Measurements from ENCODE around the gene CFAP73. TPM values are rescaled to one million over a fixed set of nuclear protein-coding genes. Genes with fewer than 3 reads are reported as not detected.

The CFAP73 gene
- total RNA-seq, 4 donors from 2014 or later = not detected

- Histone ChIP-seq H3K36me3 (no peaks in the 10 kb centered on the region), H3K4me3 (no peak overlapping the region), H3K4me1 (no peaks in the 10 kb centered on the region), H3K9me3 (no peaks in the 10 kb centered on the region), H3K27me3 (peaks cover 11 to 24% (median 13%) of the 10 kb centered on the region in 3 donors), H3K27ac (no peak overlapping the region)
- TF ChIP-seq POLR2A (IDR thresholded peaks at IDR 0.05) = no peak
- no peak for TF ChIP-seq CTCF (IDR thresholded peaks at IDR 0.05 in 4 of 5, conservative IDR thresholded peaks at IDR 0.05 in 1 of 5)
- no peak for DNase-seq
- in situ Hi-C loops (cut with MboI; ENCODE audit: low sequenced_read_pairs in 4 of 4) (no loop called here), intact Hi-C loops (cut with DNase I; ENCODE audit: low total_unique reads) (no loop called here)
- ATAC-seq = no peak
These were observed 18.0 kb upstream of the CFAP73 start for GRCh38 chr12:113131556-113131955.

- Histone ChIP-seq H3K27ac (no peak overlapping the region), H3K4me1 (no peaks in the 10 kb centered on the region), H3K27me3 (peaks cover 15 to 25% (median 17%) of the 10 kb centered on the region in 3 donors), H3K4me3 (no peak overlapping the region), H3K36me3 (no peaks in the 10 kb centered on the region), H3K9me3 (no peaks in the 10 kb centered on the region)
- in situ Hi-C loops (cut with MboI; ENCODE audit: low sequenced_read_pairs in 4 of 4) (no loop called here), intact Hi-C loops (cut with DNase I; ENCODE audit: low total_unique reads) (no loop called here)
- ATAC-seq (no peak), DNase-seq (no peak)
- no peak for TF ChIP-seq POLR2A (IDR thresholded peaks at IDR 0.05)
These were observed 16.5 kb upstream of the CFAP73 start for GRCh38 chr12:113133036-113133435.

- no peak overlapping the region for H3K27ac ChIP-seq
- DNase-seq = no peak
- no peak for TF ChIP-seq CTCF (IDR thresholded peaks at IDR 0.05 in 4 of 5, conservative IDR thresholded peaks at IDR 0.05 in 1 of 5)
- no peak for TF ChIP-seq POLR2A (IDR thresholded peaks at IDR 0.05)
These were observed 15.9 kb upstream of the CFAP73 start for GRCh38 chr12:113133666-113134065.

GRCh38 chr12:113134071-113134470 is 15.5 kb upstream of the CFAP73 start:
- Histone ChIP-seq H3K27me3 (peaks cover 15 to 25% (median 17%) of the 10 kb centered on the region in 3 donors), H3K9me3 (no peaks in the 10 kb centered on the region), H3K27ac (no peak overlapping the region), H3K36me3 (no peaks in the 10 kb centered on the region), H3K4me1 (no peaks in the 10 kb centered on the region), H3K4me3 (no peak overlapping the region)
- in situ Hi-C loops (cut with MboI; ENCODE audit: low sequenced_read_pairs in 4 of 4) (no loop called here), intact Hi-C loops (cut with DNase I; ENCODE audit: low total_unique reads) (no loop called here)
- TF ChIP-seq CTCF (IDR thresholded peaks at IDR 0.05 in 4 of 5, conservative IDR thresholded peaks at IDR 0.05 in 1 of 5) (no peak), POLR2A (IDR thresholded peaks at IDR 0.05) (no peak)
- ATAC-seq (no peak), DNase-seq (no peak)

More at GRCh38 chr12:113133666-113134065, 15.9 kb upstream of the CFAP73 start:
- H3K4me3 ChIP-seq = no peak overlapping the region
- intact Hi-C loops (cut with DNase I; ENCODE audit: low total_unique reads) (no loop called here), in situ Hi-C loops (cut with MboI; ENCODE audit: low sequenced_read_pairs in 4 of 4) (no loop called here)
- H3K27me3 ChIP-seq = peaks cover 15 to 25% (median 17%) of the 10 kb centered on the region in 3 donors
- no peaks in the 10 kb centered on the region for H3K9me3 ChIP-seq
- no peak for ATAC-seq
- no peaks in the 10 kb centered on the region for H3K36me3 ChIP-seq
- H3K4me1 ChIP-seq = no peaks in the 10 kb centered on the region

- DNase-seq (no peak), ATAC-seq (no peak)
- intact Hi-C loops (cut with DNase I; ENCODE audit: low total_unique reads) = no loop called here
- in situ Hi-C loops (cut with MboI; ENCODE audit: low sequenced_read_pairs in 4 of 4) = no loop called here
- peaks cover 15 to 25% (median 17%) of the 10 kb centered on the region in 3 donors for H3K27me3 ChIP-seq
- no peaks in the 10 kb centered on the region for H3K9me3 ChIP-seq
- no peaks in the 10 kb centered on the region for H3K36me3 ChIP-seq
- H3K4me1 ChIP-seq = no peaks in the 10 kb centered on the region
- H3K4me3 ChIP-seq = no peak overlapping the region
- no peak overlapping the region for H3K27ac ChIP-seq
- TF ChIP-seq CTCF (IDR thresholded peaks at IDR 0.05 in 4 of 5, conservative IDR thresholded peaks at IDR 0.05 in 1 of 5) (no peak), POLR2A (IDR thresholded peaks at IDR 0.05) (no peak)
These were observed 15.0 kb upstream of the CFAP73 start for GRCh38 chr12:113134521-113134951.
